Measurements from ENCODE around the gene SOD3. TPM values are rescaled to one million over a fixed set of nuclear protein-coding genes. Genes with fewer than 3 reads are reported as not detected.

Gene SOD3
- total and polyA plus RNA-seq, 10 of the 15 experiments (the other 5 are each of a cell fraction or from before 2014, with no cell fraction given) = not detected

DNA sequence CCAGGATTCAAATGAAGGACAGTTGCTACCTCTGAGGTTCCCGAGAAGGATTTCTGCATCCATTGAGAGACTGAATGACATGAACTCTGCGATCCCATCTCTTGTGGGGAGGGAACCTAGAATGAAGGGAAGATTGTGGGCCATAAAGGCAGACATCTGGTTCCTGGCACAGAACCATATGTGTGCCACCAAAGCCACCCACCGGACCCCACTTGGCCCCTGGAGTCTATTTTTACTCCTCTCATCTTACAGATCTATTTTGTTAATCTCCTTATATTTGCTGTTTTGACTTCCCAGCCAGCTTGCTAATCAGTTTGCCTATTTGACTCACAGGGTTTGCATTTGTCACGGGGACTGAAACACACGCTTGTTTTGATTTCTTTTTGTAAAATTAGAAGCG is 7.3 kb downstream of the SOD3 start (continued):
- TF ChIP-seq, protein P1, sequence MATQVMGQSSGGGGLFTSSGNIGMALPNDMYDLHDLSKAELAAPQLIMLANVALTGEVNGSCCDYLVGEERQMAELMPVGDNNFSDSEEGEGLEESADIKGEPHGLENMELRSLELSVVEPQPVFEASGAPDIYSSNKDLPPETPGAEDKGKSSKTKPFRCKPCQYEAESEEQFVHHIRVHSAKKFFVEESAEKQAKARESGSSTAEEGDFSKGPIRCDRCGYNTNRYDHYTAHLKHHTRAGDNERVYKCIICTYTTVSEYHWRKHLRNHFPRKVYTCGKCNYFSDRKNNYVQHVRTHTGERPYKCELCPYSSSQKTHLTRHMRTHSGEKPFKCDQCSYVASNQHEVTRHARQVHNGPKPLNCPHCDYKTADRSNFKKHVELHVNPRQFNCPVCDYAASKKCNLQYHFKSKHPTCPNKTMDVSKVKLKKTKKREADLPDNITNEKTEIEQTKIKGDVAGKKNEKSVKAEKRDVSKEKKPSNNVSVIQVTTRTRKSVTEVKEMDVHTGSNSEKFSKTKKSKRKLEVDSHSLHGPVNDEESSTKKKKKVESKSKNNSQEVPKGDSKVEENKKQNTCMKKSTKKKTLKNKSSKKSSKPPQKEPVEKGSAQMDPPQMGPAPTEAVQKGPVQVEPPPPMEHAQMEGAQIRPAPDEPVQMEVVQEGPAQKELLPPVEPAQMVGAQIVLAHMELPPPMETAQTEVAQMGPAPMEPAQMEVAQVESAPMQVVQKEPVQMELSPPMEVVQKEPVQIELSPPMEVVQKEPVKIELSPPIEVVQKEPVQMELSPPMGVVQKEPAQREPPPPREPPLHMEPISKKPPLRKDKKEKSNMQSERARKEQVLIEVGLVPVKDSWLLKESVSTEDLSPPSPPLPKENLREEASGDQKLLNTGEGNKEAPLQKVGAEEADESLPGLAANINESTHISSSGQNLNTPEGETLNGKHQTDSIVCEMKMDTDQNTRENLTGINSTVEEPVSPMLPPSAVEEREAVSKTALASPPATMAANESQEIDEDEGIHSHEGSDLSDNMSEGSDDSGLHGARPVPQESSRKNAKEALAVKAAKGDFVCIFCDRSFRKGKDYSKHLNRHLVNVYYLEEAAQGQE (IDR thresholded peaks at IDR 0.05; ENCODE audit: low read depth, low read length) = no peak
- TF ChIP-seq, protein P2, sequence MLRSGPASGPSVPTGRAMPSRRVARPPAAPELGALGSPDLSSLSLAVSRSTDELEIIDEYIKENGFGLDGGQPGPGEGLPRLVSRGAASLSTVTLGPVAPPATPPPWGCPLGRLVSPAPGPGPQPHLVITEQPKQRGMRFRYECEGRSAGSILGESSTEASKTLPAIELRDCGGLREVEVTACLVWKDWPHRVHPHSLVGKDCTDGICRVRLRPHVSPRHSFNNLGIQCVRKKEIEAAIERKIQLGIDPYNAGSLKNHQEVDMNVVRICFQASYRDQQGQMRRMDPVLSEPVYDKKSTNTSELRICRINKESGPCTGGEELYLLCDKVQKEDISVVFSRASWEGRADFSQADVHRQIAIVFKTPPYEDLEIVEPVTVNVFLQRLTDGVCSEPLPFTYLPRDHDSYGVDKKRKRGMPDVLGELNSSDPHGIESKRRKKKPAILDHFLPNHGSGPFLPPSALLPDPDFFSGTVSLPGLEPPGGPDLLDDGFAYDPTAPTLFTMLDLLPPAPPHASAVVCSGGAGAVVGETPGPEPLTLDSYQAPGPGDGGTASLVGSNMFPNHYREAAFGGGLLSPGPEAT (IDR thresholded peaks at IDR 0.05; ENCODE audit: low read depth) = no peak

GRCh38 chr4:24805067-24805466 is 9.7 kb downstream of the SOD3 start:
- Histone ChIP-seq H2AFZ (ENCODE audit: control insufficient read depth, low read depth, low read length) (no peak overlapping the region), H4K20me1 (ENCODE audit: control insufficient read depth, insufficient read depth) (no peaks in the 10 kb centered on the region), H3K4me1 (ENCODE audit: control insufficient read depth, insufficient read depth, low read length) (no peaks in the 10 kb centered on the region), H3K9me3 (replicated peaks; ENCODE audit: control insufficient read depth, insufficient read depth, low read length) (no peaks in the 10 kb centered on the region), H3K9ac (ENCODE audit: control insufficient read depth, insufficient read depth, low read length) (no peak overlapping the region), H3K4me2 (ENCODE audit: control insufficient read depth, insufficient read depth) (no peak overlapping the region), H3K36me3 (ENCODE audit: control insufficient read depth in 2 of 2, insufficient read depth in 2 of 2, low read length in 1 of 2) (no peaks in the 10 kb centered on the region), H3K4me3 (no peak overlapping the region), H3K27ac (ENCODE audit: control insufficient read depth, insufficient read depth) (no peak overlapping the region), H3K79me2 (ENCODE audit: control insufficient read depth, insufficient read depth, low read length) (no peaks in the 10 kb centered on the region), H3K27me3 (replicated peaks in 1 of 2; ENCODE audit: control insufficient read depth in 2 of 2, insufficient read depth in 2 of 2, low read length in 1 of 2) (peaks cover 0 to 2% of the 10 kb centered on the region in 2 experiments; a peak in 1 of 4 replicates)
- DNase-seq (ENCODE audit: low read depth, low spot score) = no peak
- intact Hi-C loops (cut with micrococcal nuclease; ENCODE audit: unreplicated experiment) (no loop called here), in situ Hi-C loops (cut with MboI) (no loop called here)
- WGBS (ENCODE audit: insufficient coverage, insufficient replicate concordance, low lambda C conversion rate, missing lambda C conversion rate) = 58% methylated on average over 5 of the region's 5 CpGs
- CTCF ChIA-PET = interaction anchor here (0.9 kb wide), 1 partner anchor 175 kb away, joined by 3 read pairs; no protein-coding TSS in a partner anchor
- SMC1A ChIA-PET (ENCODE audit: uncharacterized antibody, unreplicated experiment) = no interaction called here
- no peak for FAIRE-seq
- no peak for ATAC-seq
- POLR2A ChIA-PET = no interaction called here
- TF ChIP-seq, protein P3, sequence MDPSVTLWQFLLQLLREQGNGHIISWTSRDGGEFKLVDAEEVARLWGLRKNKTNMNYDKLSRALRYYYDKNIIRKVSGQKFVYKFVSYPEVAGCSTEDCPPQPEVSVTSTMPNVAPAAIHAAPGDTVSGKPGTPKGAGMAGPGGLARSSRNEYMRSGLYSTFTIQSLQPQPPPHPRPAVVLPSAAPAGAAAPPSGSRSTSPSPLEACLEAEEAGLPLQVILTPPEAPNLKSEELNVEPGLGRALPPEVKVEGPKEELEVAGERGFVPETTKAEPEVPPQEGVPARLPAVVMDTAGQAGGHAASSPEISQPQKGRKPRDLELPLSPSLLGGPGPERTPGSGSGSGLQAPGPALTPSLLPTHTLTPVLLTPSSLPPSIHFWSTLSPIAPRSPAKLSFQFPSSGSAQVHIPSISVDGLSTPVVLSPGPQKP (IDR thresholded peaks at IDR 0.05; ENCODE audit: low read depth, low read length) = no peak
- TF ChIP-seq BCL11A (IDR thresholded peaks at IDR 0.05; ENCODE audit: low read depth, low read length) (no peak), BACH1 (IDR thresholded peaks at IDR 0.05; ENCODE audit: borderline replicate concordance) (no peak), TAF1 (IDR thresholded peaks at IDR 0.05; ENCODE audit: borderline replicate concordance, low read depth, low read length) (no peak), POLR2AphosphoS2 (IDR thresholded peaks at IDR 0.05; ENCODE audit: low read depth, low read length) (no peak), EP300 (IDR thresholded peaks at IDR 0.05; ENCODE audit: borderline replicate concordance in 1 of 2, control insufficient read depth in 1 of 2, low read depth in 2 of 2, low read length in 2 of 2) (no peak), JUND (IDR thresholded peaks at IDR 0.05; ENCODE audit: low read depth, low read length) (no peak), LARP7 (IDR thresholded peaks at IDR 0.05) (no peak), SREBF1 (IDR thresholded peaks at IDR 0.05; ENCODE audit: low read length) (no peak), FOS (IDR thresholded peaks at IDR 0.05; ENCODE audit: borderline replicate concordance, extremely low read depth, insufficient read length) (no peak), ZBTB33 (IDR thresholded peaks at IDR 0.05) (no peak)
- RAD21 ChIA-PET (ENCODE audit: unreplicated experiment) = no interaction called here
- no TSS peak for BruUV-seq (replicated peaks)

All from GM12878 (cell line).